ENCODE measurements around the gene SPEM1. TPM values are rescaled to one million over a fixed set of nuclear protein-coding genes. Genes with fewer than 3 reads are reported as not detected.
"Not testable (repeated sequence)": the region's sequence is repeated elsewhere in the genome, so short reads cannot be mapped to it uniquely, and the experiment has no call there.

SPEM1 gene
- total and polyA plus RNA-seq, 9 donors = not detected

DNA sequence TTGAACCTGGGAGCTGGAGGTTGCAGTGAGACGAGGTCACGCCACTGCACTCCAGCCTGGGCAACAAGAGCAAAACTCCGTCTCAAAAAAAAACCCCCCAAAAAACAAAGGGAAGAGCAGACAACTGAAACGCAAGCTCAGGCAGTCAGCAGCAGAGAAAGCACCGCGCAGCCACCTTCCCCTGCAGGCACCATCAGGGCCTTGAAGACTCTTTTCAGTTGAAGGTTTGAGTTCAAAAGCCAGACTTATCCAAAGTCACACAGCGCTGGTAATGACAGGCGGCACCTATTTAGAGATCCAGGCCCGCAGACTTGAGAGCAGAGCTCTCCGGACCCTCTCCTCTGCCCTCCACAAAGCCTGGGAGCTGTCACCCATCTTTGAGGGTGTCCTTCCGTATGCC is 48.2 kb downstream of the SPEM1 start:
- intact Hi-C loops (cut with DNase I) = no loop called here
- Histone ChIP-seq H3K9me3 (no peaks in the 10 kb centered on the region), H3K27ac (no peak overlapping the region), H3K4me3 (no peak overlapping the region), H3K36me3 (no peaks in the 10 kb centered on the region), H3K27me3 (no peaks in the 10 kb centered on the region), H3K4me1 (ENCODE audit: insufficient read depth) (peaks cover 6% of the 10 kb centered on the region)
- TF ChIP-seq, protein P1, sequence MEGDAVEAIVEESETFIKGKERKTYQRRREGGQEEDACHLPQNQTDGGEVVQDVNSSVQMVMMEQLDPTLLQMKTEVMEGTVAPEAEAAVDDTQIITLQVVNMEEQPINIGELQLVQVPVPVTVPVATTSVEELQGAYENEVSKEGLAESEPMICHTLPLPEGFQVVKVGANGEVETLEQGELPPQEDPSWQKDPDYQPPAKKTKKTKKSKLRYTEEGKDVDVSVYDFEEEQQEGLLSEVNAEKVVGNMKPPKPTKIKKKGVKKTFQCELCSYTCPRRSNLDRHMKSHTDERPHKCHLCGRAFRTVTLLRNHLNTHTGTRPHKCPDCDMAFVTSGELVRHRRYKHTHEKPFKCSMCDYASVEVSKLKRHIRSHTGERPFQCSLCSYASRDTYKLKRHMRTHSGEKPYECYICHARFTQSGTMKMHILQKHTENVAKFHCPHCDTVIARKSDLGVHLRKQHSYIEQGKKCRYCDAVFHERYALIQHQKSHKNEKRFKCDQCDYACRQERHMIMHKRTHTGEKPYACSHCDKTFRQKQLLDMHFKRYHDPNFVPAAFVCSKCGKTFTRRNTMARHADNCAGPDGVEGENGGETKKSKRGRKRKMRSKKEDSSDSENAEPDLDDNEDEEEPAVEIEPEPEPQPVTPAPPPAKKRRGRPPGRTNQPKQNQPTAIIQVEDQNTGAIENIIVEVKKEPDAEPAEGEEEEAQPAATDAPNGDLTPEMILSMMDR (IDR thresholded peaks at IDR 0.05) = no peak
- TF ChIP-seq EP300 (IDR thresholded peaks at IDR 0.05) (no peak), POLR2A (IDR thresholded peaks at IDR 0.05) (no peak)
- 94 to 95% (median 95%) methylated on average over 11 of the region's 11 CpGs for WGBS, 3 donors
- no peak for DNase-seq

DNA sequence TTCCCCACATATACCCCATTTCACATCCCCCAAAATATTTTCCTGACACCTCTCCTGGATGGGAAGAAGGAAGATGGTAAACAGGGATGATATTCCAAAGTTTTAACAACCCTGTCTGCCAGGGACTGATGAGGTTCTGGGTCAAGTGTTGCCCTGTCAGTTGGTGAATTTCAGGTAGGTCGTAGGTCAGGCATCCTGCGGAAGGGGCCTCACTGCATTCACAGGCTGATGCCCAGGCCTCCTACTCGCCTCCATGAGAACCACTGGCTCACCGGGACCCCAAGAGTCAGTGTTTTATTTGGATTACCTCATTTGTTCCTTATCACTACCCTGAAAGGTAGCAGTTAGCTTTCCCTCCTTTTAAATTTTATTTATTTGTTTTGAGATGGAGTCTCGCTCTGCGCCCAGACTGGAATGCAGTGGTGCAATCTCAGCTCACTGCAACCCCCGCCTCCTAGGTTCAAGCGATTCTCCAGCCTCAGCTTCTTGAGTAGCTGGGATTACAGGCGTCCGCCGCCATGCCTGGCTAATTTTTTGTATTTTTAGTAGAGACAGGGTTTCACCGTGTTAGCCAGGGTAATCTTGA is 48.8 kb downstream of the SPEM1 start:
- TF ChIP-seq, protein P1 (IDR thresholded peaks at IDR 0.05) = no peak
- H3K9me3 ChIP-seq = no peaks in the 10 kb centered on the region
- no peak overlapping the region for H3K4me3 ChIP-seq
- no peaks in the 10 kb centered on the region for H3K36me3 ChIP-seq
- no peak overlapping the region for H3K27ac ChIP-seq
- intact Hi-C loops (cut with DNase I) = no loop called here
- DNase-seq = no peak
- peaks cover 6% of the 10 kb centered on the region for H3K4me1 ChIP-seq (ENCODE audit: insufficient read depth)
- WGBS, 3 donors = 74 to 81% (median 75%) methylated on average over 12 of the region's 12 CpGs
- H3K27me3 ChIP-seq = no peaks in the 10 kb centered on the region

DNA sequence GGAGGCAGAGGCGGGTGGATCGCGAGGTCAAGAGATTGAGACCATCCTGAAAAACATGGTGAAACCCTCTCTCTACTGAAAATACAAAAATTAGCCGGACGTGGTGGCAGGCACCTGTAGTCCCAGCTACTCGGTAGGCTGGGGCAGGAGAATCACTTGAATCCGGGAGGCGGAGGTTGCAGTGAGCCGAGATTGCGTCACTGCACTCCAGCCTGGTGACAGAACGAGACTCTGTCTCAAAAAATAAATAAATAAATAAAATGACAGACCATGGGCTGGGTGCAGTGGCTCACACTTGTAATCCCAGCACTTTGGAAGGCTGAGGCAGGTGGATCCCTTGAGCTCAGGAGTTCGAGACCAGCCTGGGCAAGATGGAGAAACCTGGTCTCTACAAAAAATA is 49.7 kb downstream of the SPEM1 start:
- H3K36me3 ChIP-seq; DNase-seq; H3K4me1 ChIP-seq (ENCODE audit: insufficient read depth); H3K27me3 ChIP-seq; H3K27ac ChIP-seq; intact Hi-C loops (cut with DNase I); H3K4me3 ChIP-seq; H3K9me3 ChIP-seq: not testable (repeated sequence)
- 93 to 96% (median 95%) methylated on average over 12 of the region's 12 CpGs for WGBS, 3 donors

DNA sequence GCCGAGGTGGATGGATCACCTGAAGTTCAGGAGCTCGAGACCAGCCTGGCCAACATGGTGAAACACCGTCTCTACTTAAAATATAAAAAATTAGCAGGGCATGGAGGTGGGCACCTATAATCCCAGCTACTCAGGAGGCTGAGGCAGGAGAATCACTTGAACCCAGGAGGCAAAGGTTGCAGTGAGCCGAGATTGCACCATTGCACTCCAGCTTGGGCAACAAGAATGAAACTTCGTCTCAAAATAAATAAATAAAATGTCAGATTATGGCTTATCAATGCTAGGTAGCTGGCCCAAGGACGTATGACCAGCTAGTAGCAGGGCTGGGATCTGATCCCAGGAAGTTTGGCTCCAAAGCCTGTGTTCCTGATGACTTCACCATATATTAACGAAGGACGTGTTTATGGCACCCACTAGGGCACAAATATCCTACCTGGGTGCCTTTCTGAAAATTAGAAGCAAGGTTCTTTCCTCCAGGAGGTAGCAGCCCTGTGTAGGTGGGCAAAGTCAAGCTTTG is 50.4 kb downstream of the SPEM1 start:
- H3K4me3 ChIP-seq; H3K36me3 ChIP-seq; H3K9me3 ChIP-seq; DNase-seq; H3K27me3 ChIP-seq; H3K27ac ChIP-seq; H3K4me1 ChIP-seq (ENCODE audit: insufficient read depth); intact Hi-C loops (cut with DNase I): not testable (repeated sequence)
- WGBS, 3 donors = 68 to 76% (median 72%) methylated on average over 8 of the region's 8 CpGs

Other genes with a start within 250 kb of the SPEM1 start
Only the 30 nearest of the 39 such genes appear.
- gene GABARAP, start 177.9 kb upstream of the SPEM1 start, total RNA-seq = 1,000 to 10,000 TPM in 1 of 7 donors, 100 to 1,000 TPM in 6; 526 to 1,303 (median 619) TPM
- gene GABARAP, start 177.9 kb upstream of the SPEM1 start, polyA plus RNA-seq = 1,000 to 10,000 TPM in 1 of 2 donors, 100 to 1,000 TPM in 1; 763 to 1,518 TPM
- 100 to 1,000 TPM in 5 of 7 donors, 10 to 100 TPM in 2; 42.3 to 136 (median 123) TPM for gene CTDNEP1, start 168.6 kb upstream of the SPEM1 start, total RNA-seq
- gene CTDNEP1, start 168.6 kb upstream of the SPEM1 start, polyA plus RNA-seq = 100 to 1,000 TPM in 1 of 2 donors, 10 to 100 TPM in 1; 82.5 to 256 TPM
- gene ELP5, start 168.1 kb upstream of the SPEM1 start, total RNA-seq = 10 to 100 TPM; 18.7 to 55.7 (median 40.6) TPM
- 10 to 100 TPM; 35.1 to 56.0 TPM for gene ELP5, start 168.1 kb upstream of the SPEM1 start, polyA plus RNA-seq
- 100 to 1,000 TPM in 1 of 7 donors, 1 to 10 TPM in 4, under 1 TPM in 1, not detected in 1; 0.53 to 102 (median 6.3) TPM for gene CLDN7, start 157.8 kb upstream of the SPEM1 start, total RNA-seq
- gene CLDN7, start 157.8 kb upstream of the SPEM1 start, polyA plus RNA-seq = 1 to 10 TPM in 1 of 2 donors, under 1 TPM in 1; 0.27 to 1.1 TPM
- gene SLC2A4, start 138.6 kb upstream of the SPEM1 start, total RNA-seq = 1 to 10 TPM in 6 of 7 donors, under 1 TPM in 1; 0.83 to 9.8 (median 2.3) TPM
- gene SLC2A4, start 138.6 kb upstream of the SPEM1 start, polyA plus RNA-seq = 1 to 10 TPM; 3.4 to 4.1 TPM
- gene YBX2, start 125.7 kb upstream of the SPEM1 start, total RNA-seq = 1 to 10 TPM in 2 of 7 donors, under 1 TPM in 2, not detected in 3; 0.30 to 1.8 (median 0.98) TPM
- gene YBX2, start 125.7 kb upstream of the SPEM1 start, polyA plus RNA-seq = under 1 TPM; 0.33 to 0.80 TPM
- 100 to 1,000 TPM in 5 of 7 donors, 10 to 100 TPM in 2; 55.9 to 302 (median 229) TPM for gene EIF5A, start 112.7 kb upstream of the SPEM1 start, total RNA-seq
- 100 to 1,000 TPM; 182 to 258 TPM for gene EIF5A, start 112.7 kb upstream of the SPEM1 start, polyA plus RNA-seq
- 10 to 100 TPM; 53.1 to 76.5 (median 59.3) TPM for gene GPS2, start 105.0 kb upstream of the SPEM1 start, total RNA-seq
- gene GPS2, start 105.0 kb upstream of the SPEM1 start, polyA plus RNA-seq = 100 to 1,000 TPM in 1 of 2 donors, 10 to 100 TPM in 1; 62.2 to 103 TPM
- gene NEURL4, start 91.0 kb upstream of the SPEM1 start, total RNA-seq = 10 to 100 TPM; 11.2 to 48.0 (median 41.6) TPM
- 10 to 100 TPM in 1 of 2 donors, 1 to 10 TPM in 1; 9.6 to 32.8 TPM for gene NEURL4, start 91.0 kb upstream of the SPEM1 start, polyA plus RNA-seq
- 1 to 10 TPM; 1.9 to 9.4 (median 5.5) TPM for gene ACAP1, start 83.8 kb upstream of the SPEM1 start, total RNA-seq
- gene ACAP1, start 83.8 kb upstream of the SPEM1 start, polyA plus RNA-seq = 1 to 10 TPM; 2.2 to 5.8 TPM
- 10 to 100 TPM in 5 of 7 donors, 1 to 10 TPM in 2; 5.1 to 12.9 (median 10.5) TPM for gene KCTD11, start 68.2 kb upstream of the SPEM1 start, total RNA-seq
- gene KCTD11, start 68.2 kb upstream of the SPEM1 start, polyA plus RNA-seq = 10 to 100 TPM; 10.4 to 12.5 TPM
- not detected for gene TMEM95, start 65.2 kb upstream of the SPEM1 start, total RNA-seq
- not detected for gene TMEM95, start 65.2 kb upstream of the SPEM1 start, polyA plus RNA-seq
- gene TNK1, start 39.2 kb upstream of the SPEM1 start, total RNA-seq = 1 to 10 TPM; 5.0 to 8.3 (median 6.4) TPM
- 1 to 10 TPM in 1 of 2 donors, under 1 TPM in 1; 0.85 to 3.6 TPM for gene TNK1, start 39.2 kb upstream of the SPEM1 start, polyA plus RNA-seq
- 10 to 100 TPM; 11.0 to 52.4 (median 33.8) TPM for gene PLSCR3, start 25.8 kb upstream of the SPEM1 start, total RNA-seq
- gene PLSCR3, start 25.8 kb upstream of the SPEM1 start, polyA plus RNA-seq = 10 to 100 TPM in 1 of 2 donors, 1 to 10 TPM in 1; 7.1 to 40.9 TPM
- 100 to 1,000 TPM in 2 of 7 donors, 10 to 100 TPM in 5; 57.0 to 133 (median 85.2) TPM for gene TMEM256, start 16.2 kb upstream of the SPEM1 start, total RNA-seq
- gene TMEM256, start 16.2 kb upstream of the SPEM1 start, polyA plus RNA-seq = 100 to 1,000 TPM in 1 of 2 donors, 10 to 100 TPM in 1; 44.0 to 128 TPM
- 10 to 100 TPM; 11.4 to 76.2 (median 53.9) TPM for gene NLGN2, start 12.5 kb upstream of the SPEM1 start, total RNA-seq
- gene NLGN2, start 12.5 kb upstream of the SPEM1 start, polyA plus RNA-seq = 10 to 100 TPM; 16.9 to 30.2 TPM
- gene SPEM2, start 5.3 kb downstream of the SPEM1 start, total RNA-seq = not detected
- not detected for gene SPEM2, start 5.3 kb downstream of the SPEM1 start, polyA plus RNA-seq
- gene SPEM3, start 8.5 kb downstream of the SPEM1 start, total RNA-seq = not detected
- not detected for gene SPEM3, start 8.5 kb downstream of the SPEM1 start, polyA plus RNA-seq
- 1 to 10 TPM in 5 of 7 donors, under 1 TPM in 2; 0.43 to 8.3 (median 1.5) TPM for gene TMEM102, start 15.1 kb downstream of the SPEM1 start, total RNA-seq
- gene TMEM102, start 15.1 kb downstream of the SPEM1 start, polyA plus RNA-seq = 1 to 10 TPM in 1 of 2 donors, under 1 TPM in 1; 0.61 to 1.2 TPM
- 1 to 10 TPM in 2 of 7 donors, under 1 TPM in 5; 0.10 to 4.2 (median 0.61) TPM for gene FGF11, start 19.2 kb downstream of the SPEM1 start, total RNA-seq
- gene FGF11, start 19.2 kb downstream of the SPEM1 start, polyA plus RNA-seq = 1 to 10 TPM in 1 of 2 donors, under 1 TPM in 1; 0.25 to 5.1 TPM
- 10 to 100 TPM in 2 of 7 donors, 1 to 10 TPM in 5; 3.2 to 13.5 (median 7.6) TPM for gene CHRNB1, start 24.7 kb downstream of the SPEM1 start, total RNA-seq
- 1 to 10 TPM; 5.9 to 7.8 TPM for gene CHRNB1, start 24.7 kb downstream of the SPEM1 start, polyA plus RNA-seq
- gene ZBTB4, start 59.3 kb downstream of the SPEM1 start, total RNA-seq = 100 to 1,000 TPM in 3 of 7 donors, 10 to 100 TPM in 4; 39.3 to 123 (median 85.5) TPM
- 10 to 100 TPM; 53.8 to 84.5 TPM for gene ZBTB4, start 59.3 kb downstream of the SPEM1 start, polyA plus RNA-seq
- not detected for gene SLC35G6, start 61.1 kb downstream of the SPEM1 start, total RNA-seq
- gene SLC35G6, start 61.1 kb downstream of the SPEM1 start, polyA plus RNA-seq = not detected
- gene POLR2A, start 64.0 kb downstream of the SPEM1 start, total RNA-seq = 100 to 1,000 TPM in 2 of 7 donors, 10 to 100 TPM in 5; 39.5 to 110 (median 88.2) TPM
- 10 to 100 TPM; 26.7 to 74.5 TPM for gene POLR2A, start 64.0 kb downstream of the SPEM1 start, polyA plus RNA-seq
- gene TNFSF12, start 128.7 kb downstream of the SPEM1 start, total RNA-seq = 10 to 100 TPM; 37.3 to 78.3 (median 59.6) TPM
- gene TNFSF12, start 128.7 kb downstream of the SPEM1 start, polyA plus RNA-seq = 10 to 100 TPM; 26.6 to 70.1 TPM
- 10 to 100 TPM; 10.4 to 38.8 (median 21.7) TPM for gene TNFSF13, start 138.4 kb downstream of the SPEM1 start, total RNA-seq
- 10 to 100 TPM; 16.9 to 33.1 TPM for gene TNFSF13, start 138.4 kb downstream of the SPEM1 start, polyA plus RNA-seq
- gene SENP3, start 141.6 kb downstream of the SPEM1 start, total RNA-seq = 10 to 100 TPM; 31.2 to 44.2 (median 42.1) TPM
- gene SENP3, start 141.6 kb downstream of the SPEM1 start, polyA plus RNA-seq = 100 to 1,000 TPM in 1 of 2 donors, 10 to 100 TPM in 1; 45.6 to 104 TPM
- 10 to 100 TPM in 5 of 7 donors, 1 to 10 TPM in 2; 5.2 to 72.0 (median 14.8) TPM for gene CD68, start 159.3 kb downstream of the SPEM1 start, total RNA-seq
- 100 to 1,000 TPM in 1 of 2 donors, 10 to 100 TPM in 1; 22.2 to 132 TPM for gene CD68, start 159.3 kb downstream of the SPEM1 start, polyA plus RNA-seq
- gene MPDU1, start 163.5 kb downstream of the SPEM1 start, total RNA-seq = 10 to 100 TPM; 13.0 to 60.1 (median 19.6) TPM
- 10 to 100 TPM; 26.2 to 87.9 TPM for gene MPDU1, start 163.5 kb downstream of the SPEM1 start, polyA plus RNA-seq
- gene SOX15, start 169.8 kb downstream of the SPEM1 start, total RNA-seq = 10 to 100 TPM in 3 of 7 donors, 1 to 10 TPM in 4; 5.0 to 17.3 (median 9.6) TPM
- 10 to 100 TPM in 1 of 2 donors, 1 to 10 TPM in 1; 2.7 to 15.8 TPM for gene SOX15, start 169.8 kb downstream of the SPEM1 start, polyA plus RNA-seq